IMR-90 (cell line): ENCODE results near the gene STAT1. TPM values are rescaled to one million over a fixed set of nuclear protein-coding genes. Genes with fewer than 3 reads are reported as not detected.

Experiments
- CTCF ChIP-seq: conservative IDR thresholded peaks from 2 replicates; pipeline ENCODE4 v1.5.1; 2012; ENCODE audit warnings: mild to moderate bottlenecking, low read depth, low read length, improper control_type of control experiment
- MAZ ChIP-seq: IDR thresholded peaks from 2 replicates; pipeline ENCODE4 v1.6.1; 2012; ENCODE audit warnings: low read depth, mild to moderate bottlenecking, low read length, improper control_type of control experiment, moderate library complexity, borderline replicate concordance
- RAD21 ChIP-seq: IDR thresholded peaks from 2 replicates; pipeline ENCODE4 v1.6.1; 2012; ENCODE audit warnings: low read length, improper control_type of control experiment
- SMC3 ChIP-seq: fragments of 150-350 bp; IDR thresholded peaks from 2 replicates; pipeline ENCODE4 v1.6.1; 2016; ENCODE audit warnings: low read depth, mild to moderate bottlenecking, antibody characterized with exemption, low read length, moderate library complexity
- polyA plus RNA-seq, 3 experiments: library from polyadenylated mRNA; depleted of rRNA; stranded (reverse); fragments of >200 nt; gene quantifications; 2 replicates each; pipeline ENCODE4 v1.2.3, GENCODE V29; 2012; ENCODE audit warnings: low replicate concordance in 1 of 3
- total RNA-seq: library from RNA; depleted of rRNA; stranded (reverse); fragments of >200 nt; gene quantifications from 2 replicates; pipeline ENCODE4 v1.2.3, GENCODE V29; 2012

The STAT1 gene
- total and polyA plus RNA-seq, 2 of the 4 experiments (the other 2 are of a cell fraction), result 43.2 to 67.9 TPM

GRCh38 chr2:191013932-191014652 lies at the start of gene STAT1 (continued):
- TF ChIP-seq CTCF, result no peak
- peak; percentile 30; the same call in 1 of the 2 replicates for TF ChIP-seq RAD21
- TF ChIP-seq MAZ, result peak; percentile 97
- TF ChIP-seq SMC3, result no peak
